Transverse colon (tissue), 4 donors: ENCODE measurements around the gene ZNF768.
A peak's percentile ranks its signal among the peaks of the same experiment; 100 is the strongest.

Experiments used
- EP300 ChIP-seq: sonication (generic); formaldehyde crosslinking; IDR thresholded peaks from one replicate; pipeline ENCODE4 v1.6.1; 2017; ENCODE audit warnings: antibody characterized with exemption, low read depth
- POLR2A ChIP-seq: fragments of 450-650 bp; IDR thresholded peaks from one replicate; pipeline ENCODE4 v1.6.1; 2016; ENCODE audit warnings: antibody characterized with exemption, mild to moderate bottlenecking, moderate library complexity
- POLR2AphosphoS5 ChIP-seq, 3 donors: sonication (generic); formaldehyde crosslinking; IDR thresholded peaks; one replicate each; pipeline ENCODE4 v1.6.1; 2016; ENCODE audit warnings: antibody characterized with exemption in 3 of 3
- TF ChIP-seq, protein P1 (sequence below), 5 experiments: fragments of 200-600 bp in 3 of 5; fragments of 450-650 bp in 2 of 5; sonication (generic) in 3 of 5; IDR thresholded peaks; 1 replicate in 2 of 5; 2 replicates in 3 of 5; pipeline ENCODE4 v1.5.1; 2016 to 2017; ENCODE audit warnings: antibody characterized with exemption in 5 of 5, inconsistent platforms in 3 of 5, mild to moderate bottlenecking in 2 of 5, moderate library complexity in 1 of 5

- TF ChIP-seq, protein P1, sequence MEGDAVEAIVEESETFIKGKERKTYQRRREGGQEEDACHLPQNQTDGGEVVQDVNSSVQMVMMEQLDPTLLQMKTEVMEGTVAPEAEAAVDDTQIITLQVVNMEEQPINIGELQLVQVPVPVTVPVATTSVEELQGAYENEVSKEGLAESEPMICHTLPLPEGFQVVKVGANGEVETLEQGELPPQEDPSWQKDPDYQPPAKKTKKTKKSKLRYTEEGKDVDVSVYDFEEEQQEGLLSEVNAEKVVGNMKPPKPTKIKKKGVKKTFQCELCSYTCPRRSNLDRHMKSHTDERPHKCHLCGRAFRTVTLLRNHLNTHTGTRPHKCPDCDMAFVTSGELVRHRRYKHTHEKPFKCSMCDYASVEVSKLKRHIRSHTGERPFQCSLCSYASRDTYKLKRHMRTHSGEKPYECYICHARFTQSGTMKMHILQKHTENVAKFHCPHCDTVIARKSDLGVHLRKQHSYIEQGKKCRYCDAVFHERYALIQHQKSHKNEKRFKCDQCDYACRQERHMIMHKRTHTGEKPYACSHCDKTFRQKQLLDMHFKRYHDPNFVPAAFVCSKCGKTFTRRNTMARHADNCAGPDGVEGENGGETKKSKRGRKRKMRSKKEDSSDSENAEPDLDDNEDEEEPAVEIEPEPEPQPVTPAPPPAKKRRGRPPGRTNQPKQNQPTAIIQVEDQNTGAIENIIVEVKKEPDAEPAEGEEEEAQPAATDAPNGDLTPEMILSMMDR (IDR thresholded peaks at IDR 0.05) = no peak
- TF ChIP-seq POLR2AphosphoS5 (IDR thresholded peaks at IDR 0.05) (peak; percentile 80 to 87 (median 84)), EP300 (no peak), POLR2A (peak; percentile 42)
These were observed 8.2 kb upstream of the ZNF768 start, which contains the start of gene ZNF747 for GRCh38 chr16:30534368-30535105.
